GM21367 (cell line): Measurements from ENCODE around the gene CORO2B.

ENCODE experiments used
- ATAC-seq: cut with Tn5 transposase; IDR thresholded peaks from one replicate; pipeline ENCODE4 v1.9.1; 2021; ENCODE audit not compliant: unreplicated experiment

Gene CORO2B

DNA sequence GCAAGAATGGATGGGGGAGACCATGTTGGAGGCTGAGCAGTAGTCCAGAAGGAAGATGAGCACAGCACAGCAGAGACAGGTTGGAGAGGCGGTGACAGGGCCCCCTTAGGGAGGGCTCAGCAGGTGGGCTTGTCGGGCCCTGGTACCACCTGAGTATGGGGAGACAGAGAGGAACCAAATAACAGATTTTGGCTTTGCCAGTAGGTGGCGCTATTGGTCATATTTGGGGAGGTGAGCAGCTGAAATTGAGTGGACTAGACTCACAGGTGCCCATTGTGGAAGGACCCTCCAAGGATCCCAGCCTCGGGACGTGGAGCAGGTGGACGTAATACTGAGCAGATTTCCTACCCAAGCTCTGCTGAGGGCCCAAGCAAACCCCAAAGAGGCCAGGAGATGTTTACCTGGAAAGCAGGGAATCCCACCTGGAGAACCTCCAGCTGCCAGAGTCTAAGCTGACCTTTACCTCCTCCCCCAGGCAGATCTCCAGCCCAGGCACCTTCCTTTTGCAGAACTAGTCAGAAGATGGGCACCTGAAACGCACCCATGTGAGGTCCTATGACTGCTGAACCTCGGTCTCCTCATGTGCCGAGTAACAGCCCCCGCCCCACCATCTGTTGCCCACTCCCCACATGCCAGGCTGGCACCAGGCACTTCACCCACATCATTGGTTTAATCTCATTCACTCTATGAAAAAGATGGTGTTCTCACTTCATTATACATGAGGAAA lies 24.6 kb upstream of the CORO2B start:
- no peak for ATAC-seq

- ATAC-seq = no peak
These were observed 23.8 kb upstream of the CORO2B start for GRCh38 chr15:68554721-68555678.

- no peak for ATAC-seq
These were observed 23.1 kb upstream of the CORO2B start for GRCh38 chr15:68555679-68556037.

- ATAC-seq = no peak
These were observed 22.4 kb upstream of the CORO2B start for GRCh38 chr15:68556139-68556990.

- no peak for ATAC-seq
These were observed 21.1 kb upstream of the CORO2B start for GRCh38 chr15:68557469-68558317.

GRCh38 chr15:68558318-68559305 lies 20.2 kb upstream of the CORO2B start:
- no peak for ATAC-seq

- no peak for ATAC-seq
These were observed 19.2 kb upstream of the CORO2B start for GRCh38 chr15:68559345-68560310.

GRCh38 chr15:68560501-68561113 lies 18.2 kb upstream of the CORO2B start:
- no peak for ATAC-seq

- ATAC-seq = no peak
These were observed 17.5 kb upstream of the CORO2B start for GRCh38 chr15:68561171-68561900.

DNA sequence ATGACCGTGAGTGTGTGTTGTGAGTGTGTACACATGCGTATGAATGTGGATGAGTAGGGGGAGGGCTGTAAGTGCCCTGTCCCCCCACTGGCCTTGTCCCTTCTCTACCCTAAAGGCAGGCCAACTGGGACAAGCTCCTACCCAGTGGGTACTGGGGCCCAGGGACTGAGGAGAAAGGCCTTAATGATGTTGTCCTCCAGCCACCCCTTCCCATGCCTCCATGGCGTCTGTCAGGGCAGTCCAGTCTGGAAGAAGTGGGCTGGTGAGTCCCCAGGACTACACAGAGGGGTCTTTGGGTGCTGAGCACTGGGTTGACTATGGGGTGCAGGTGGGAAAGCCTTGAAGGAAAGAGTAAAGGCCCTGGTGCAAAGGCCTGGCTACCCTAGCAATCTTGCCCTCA lies 16.9 kb upstream of the CORO2B start:
- no peak for ATAC-seq

DNA sequence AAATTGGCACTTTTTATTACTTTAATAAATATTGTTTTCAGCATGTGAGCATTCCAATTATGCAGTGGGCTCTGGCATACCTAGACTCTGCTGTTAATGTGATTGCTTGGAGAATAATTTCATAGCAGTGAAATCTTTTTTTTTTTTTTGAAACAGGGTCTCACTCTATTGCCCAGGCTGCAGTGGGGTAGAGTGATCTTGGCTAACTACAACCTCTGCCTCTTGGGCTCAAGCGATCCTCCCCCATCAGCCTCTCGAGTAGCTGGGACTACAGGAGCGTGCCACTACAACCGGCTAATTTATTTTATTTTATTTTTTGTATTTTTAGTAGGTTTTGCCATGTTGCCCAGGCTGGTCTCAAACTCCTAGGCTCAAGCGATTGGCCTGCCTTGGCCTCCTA lies 14.6 kb upstream of the CORO2B start:
- no peak for ATAC-seq

DNA sequence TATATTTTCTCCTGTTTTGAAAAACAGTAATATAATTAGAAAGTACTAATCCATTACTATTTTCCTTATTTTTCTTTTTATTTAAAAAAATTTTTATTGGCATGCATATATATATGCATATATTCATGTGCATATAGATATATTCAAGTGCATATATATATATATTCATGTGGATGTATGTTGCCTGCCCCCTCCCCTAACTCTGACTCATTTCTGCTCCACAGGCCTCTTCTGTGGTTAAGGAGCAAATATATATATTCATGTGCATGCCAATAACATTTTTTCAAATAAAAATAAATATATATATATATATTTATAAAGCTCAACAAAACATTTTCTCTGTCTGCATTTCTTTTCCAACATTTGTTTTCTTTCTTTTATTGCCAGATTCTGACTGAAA lies 13.6 kb upstream of the CORO2B start:
- ATAC-seq = no peak

GRCh38 chr15:68565726-68566125 lies 13.1 kb upstream of the CORO2B start:
- no peak for ATAC-seq

DNA sequence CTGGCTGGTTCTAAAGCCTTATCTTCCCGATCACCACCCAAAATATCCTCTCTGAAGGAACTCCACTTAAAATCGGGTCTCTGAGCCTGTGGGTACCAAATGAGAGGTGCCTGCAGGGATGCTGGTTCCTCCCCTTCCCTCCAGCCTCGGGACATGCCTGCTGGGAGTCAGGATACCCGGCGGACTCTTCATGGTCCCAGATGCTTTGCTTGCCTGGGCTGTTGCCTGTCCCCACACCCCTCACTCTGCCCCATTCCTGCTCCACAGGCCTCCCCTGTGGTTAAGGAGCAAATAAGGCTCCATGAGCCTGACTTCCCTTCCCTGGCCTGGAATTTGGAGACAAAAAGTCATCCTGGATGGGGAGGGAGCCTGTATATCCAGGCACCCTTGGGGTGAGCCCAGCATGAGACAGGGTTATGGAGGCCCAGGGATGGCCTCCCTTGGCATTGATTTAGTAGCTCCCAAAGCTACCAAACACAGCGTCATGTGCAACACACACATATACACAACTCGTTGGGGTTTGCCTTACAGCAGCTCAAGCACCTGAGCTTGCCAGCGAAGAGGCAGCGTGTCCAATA lies 12.3 kb upstream of the CORO2B start:
- ATAC-seq = no peak

- ATAC-seq = no peak
These were observed 11.4 kb upstream of the CORO2B start for GRCh38 chr15:68567345-68567744.

GRCh38 chr15:68570974-68571373 lies 7.8 kb upstream of the CORO2B start:
- ATAC-seq = no peak

- ATAC-seq = no peak
These were observed 7.2 kb upstream of the CORO2B start for GRCh38 chr15:68571582-68571981.
